Rectal smooth muscle tissue (tissue), 1 donor: ENCODE measurements around the gene CFAP20.

ENCODE experiments used
- H3K27ac ChIP-seq: one replicate; pipeline ENCODE4 v1.7.0; 2013; ENCODE audit warnings: low read depth, low read length, inconsistent platforms
- H3K27me3 ChIP-seq: one replicate; pipeline ENCODE4 v1.7.0; 2013; ENCODE audit warnings: low read length; ENCODE audit not compliant: control insufficient read depth, insufficient read depth
- H3K36me3 ChIP-seq: one replicate; pipeline ENCODE4 v1.7.0; 2013; ENCODE audit warnings: low read length; ENCODE audit not compliant: control insufficient read depth, insufficient read depth
- H3K4me1 ChIP-seq: one replicate; pipeline ENCODE4 v1.7.0; 2013; ENCODE audit warnings: low read length; ENCODE audit not compliant: control insufficient read depth, insufficient read depth
- H3K4me3 ChIP-seq: one replicate; pipeline ENCODE4 v1.7.0; 2013; ENCODE audit warnings: low read length
- H3K9ac ChIP-seq: one replicate; pipeline ENCODE4 v1.7.0; 2013; ENCODE audit warnings: low read length

The CFAP20 gene

DNA sequence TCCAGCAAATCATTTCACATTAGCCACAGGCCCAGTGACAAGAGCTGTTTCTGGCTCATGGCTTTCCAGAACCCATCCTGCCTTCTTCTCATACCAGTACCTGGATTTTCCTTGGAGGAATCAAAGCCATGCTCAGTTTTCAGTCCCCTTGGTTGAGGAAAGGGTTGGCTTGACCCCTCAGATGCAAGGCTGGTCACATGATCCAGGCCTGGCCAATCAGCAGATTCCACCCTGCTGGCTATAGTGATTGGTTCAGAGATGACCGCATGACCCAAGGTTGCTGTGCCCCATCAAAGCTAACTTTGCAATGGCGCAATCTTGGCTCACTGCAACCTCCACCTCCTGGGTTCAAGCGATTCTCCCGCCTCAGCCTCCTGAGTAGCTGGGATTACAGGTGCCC is 58.6 kb downstream of the CFAP20 start:
- Histone ChIP-seq H3K27ac (no peak overlapping the region), H3K36me3 (no peaks in the 10 kb centered on the region), H3K27me3 (no peaks in the 10 kb centered on the region), H3K4me3 (no peak overlapping the region), H3K4me1 (no peaks in the 10 kb centered on the region), H3K9ac (no peak overlapping the region)
